Measurements from ENCODE around the gene TMEM131L. TPM values are rescaled to one million over a fixed set of nuclear protein-coding genes. Genes with fewer than 3 reads are reported as not detected.

Gene TMEM131L
- polyA plus RNA-seq, 1 experiment = 6.0 TPM

- no peak for TF ChIP-seq CTCF (IDR thresholded peaks at IDR 0.05; ENCODE audit: insufficient read depth, low read depth, low read length)
- Histone ChIP-seq H3K27me3 (ENCODE audit: control insufficient read depth, insufficient read depth, low read length) (no peaks in the 10 kb centered on the region), H3K36me3 (ENCODE audit: control insufficient read depth, insufficient read depth, low read length) (no peaks in the 10 kb centered on the region), H3K4me3 (ENCODE audit: low read depth, low read length) (no peak overlapping the region)
- CTCF ChIA-PET = no interaction called here
- no peak for DNase-seq (ENCODE audit: low read depth)
- POLR2A ChIA-PET = no interaction called here
Measured at GRCh38 chr4:153509724-153510123, 43.6 kb downstream of the TMEM131L start.

GRCh38 chr4:153510252-153511001 lies 44.3 kb downstream of the TMEM131L start:
- no peak for TF ChIP-seq CTCF (IDR thresholded peaks at IDR 0.05; ENCODE audit: insufficient read depth, low read depth, low read length)
- Histone ChIP-seq H3K36me3 (ENCODE audit: control insufficient read depth, insufficient read depth, low read length) (no peaks in the 10 kb centered on the region), H3K27me3 (ENCODE audit: control insufficient read depth, insufficient read depth, low read length) (no peaks in the 10 kb centered on the region), H3K4me3 (ENCODE audit: low read depth, low read length) (no peak overlapping the region)
- POLR2A ChIA-PET = no interaction called here
- DNase-seq (ENCODE audit: low read depth) = no peak
- CTCF ChIA-PET = no interaction called here

GRCh38 chr4:153511104-153511503 lies 44.9 kb downstream of the TMEM131L start:
- DNase-seq (ENCODE audit: low read depth) = no peak
- CTCF ChIA-PET = no interaction called here
- H3K4me3 ChIP-seq (ENCODE audit: low read depth, low read length) = no peak overlapping the region
- POLR2A ChIA-PET = no interaction called here
- TF ChIP-seq CTCF (IDR thresholded peaks at IDR 0.05; ENCODE audit: insufficient read depth, low read depth, low read length) = no peak
- no peaks in the 10 kb centered on the region for H3K36me3 ChIP-seq (ENCODE audit: control insufficient read depth, insufficient read depth, low read length)
- H3K27me3 ChIP-seq (ENCODE audit: control insufficient read depth, insufficient read depth, low read length) = no peaks in the 10 kb centered on the region

- Histone ChIP-seq H3K4me3 (ENCODE audit: low read depth, low read length) (no peak overlapping the region), H3K27me3 (ENCODE audit: control insufficient read depth, insufficient read depth, low read length) (no peaks in the 10 kb centered on the region), H3K36me3 (ENCODE audit: control insufficient read depth, insufficient read depth, low read length) (no peaks in the 10 kb centered on the region)
- no peak for TF ChIP-seq CTCF (IDR thresholded peaks at IDR 0.05; ENCODE audit: insufficient read depth, low read depth, low read length)
- DNase-seq (ENCODE audit: low read depth) = no peak
- CTCF ChIA-PET = no interaction called here
- POLR2A ChIA-PET = no interaction called here
Measured at GRCh38 chr4:153512162-153512852, 46.1 kb downstream of the TMEM131L start.

GRCh38 chr4:153512952-153513500 lies 46.9 kb downstream of the TMEM131L start:
- TF ChIP-seq CTCF (IDR thresholded peaks at IDR 0.05; ENCODE audit: insufficient read depth, low read depth, low read length) = no peak
- DNase-seq (ENCODE audit: low read depth) = no peak
- CTCF ChIA-PET = interaction anchor here (1.0 kb wide), 1 partner anchor 26 kb away, joined by 3 read pairs; no protein-coding TSS in a partner anchor
- no peaks in the 10 kb centered on the region for H3K36me3 ChIP-seq (ENCODE audit: control insufficient read depth, insufficient read depth, low read length)
- H3K4me3 ChIP-seq (ENCODE audit: low read depth, low read length) = no peak overlapping the region
- POLR2A ChIA-PET = no interaction called here
- no peaks in the 10 kb centered on the region for H3K27me3 ChIP-seq (ENCODE audit: control insufficient read depth, insufficient read depth, low read length)
